Trophoblast cell (in vitro differentiated cells and primary cell): ENCODE measurements around the gene ORMDL1.

Source experiments
- DNase-seq, 2 donors: peaks; one replicate each; pipeline ENCODE4 v3.0.0-alpha.2; 2016
- H2AFZ ChIP-seq: 2 replicates; pipeline ENCODE4 v1.6.1; 2013; ENCODE audit warnings: low read length, moderate library complexity, mild to moderate bottlenecking; ENCODE audit not compliant: insufficient read depth, poor library complexity
- H2AK5ac ChIP-seq: 2 replicates; pipeline ENCODE4 v1.6.1; 2013; ENCODE audit warnings: mild to moderate bottlenecking, low read length
- H2BK120ac ChIP-seq: 2 replicates; pipeline ENCODE4 v1.6.1; 2013; ENCODE audit warnings: low read length, mild to moderate bottlenecking, moderate library complexity; ENCODE audit not compliant: insufficient read depth, poor library complexity
- H2BK12ac ChIP-seq: 2 replicates; pipeline ENCODE4 v1.6.1; 2013; ENCODE audit warnings: mild to moderate bottlenecking, low read length, moderate library complexity
- H2BK5ac ChIP-seq: 2 replicates; pipeline ENCODE4 v1.6.1; 2013; ENCODE audit warnings: low read length, low read depth, moderate library complexity, mild to moderate bottlenecking; ENCODE audit not compliant: poor library complexity
- H3K14ac ChIP-seq: 2 replicates; pipeline ENCODE4 v1.6.1; 2013; ENCODE audit warnings: mild to moderate bottlenecking, low read length
- H3K18ac ChIP-seq: 2 replicates; pipeline ENCODE4 v1.6.1; 2013; ENCODE audit warnings: mild to moderate bottlenecking, low read length
- H3K23ac ChIP-seq: 2 replicates; pipeline ENCODE4 v1.6.1; 2013; ENCODE audit warnings: low read length
- H3K27ac ChIP-seq: 2 replicates; pipeline ENCODE4 v1.5.1; 2013; ENCODE audit warnings: low read depth, mild to moderate bottlenecking, inconsistent platforms, low read length, moderate library complexity
- H3K27me3 ChIP-seq: 2 replicates; pipeline ENCODE4 v1.6.1; 2013; ENCODE audit warnings: inconsistent platforms, mild to moderate bottlenecking, low read length, moderate library complexity; ENCODE audit not compliant: insufficient read depth
- H3K36me3 ChIP-seq, 2 experiments: 1 replicate in 1 of 2; 2 replicates in 1 of 2; pipeline ENCODE4 v1.6.1; 2013; ENCODE audit warnings: low read length in 2 of 2, mild to moderate bottlenecking in 2 of 2, moderate library complexity in 1 of 2; ENCODE audit not compliant: insufficient read depth in 2 of 2, control insufficient read depth in 1 of 2
- H3K4ac ChIP-seq: 2 replicates; pipeline ENCODE4 v1.6.1; 2013; ENCODE audit warnings: low read depth, mild to moderate bottlenecking, low read length, moderate library complexity
- H3K4me1 ChIP-seq, 2 experiments: 1 replicate in 1 of 2; 2 replicates in 1 of 2; pipeline ENCODE4 v1.6.1; 2013; ENCODE audit warnings: low read length in 2 of 2, mild to moderate bottlenecking in 2 of 2, moderate library complexity in 1 of 2; ENCODE audit not compliant: insufficient read depth in 2 of 2, control insufficient read depth in 1 of 2
- H3K4me2 ChIP-seq: 2 replicates; pipeline ENCODE4 v1.6.1; 2013; ENCODE audit warnings: inconsistent platforms, mild to moderate bottlenecking, low read length, moderate library complexity
- H3K4me3 ChIP-seq: 2 replicates; pipeline ENCODE4 v1.5.1; 2013; ENCODE audit warnings: mild to moderate bottlenecking, low read depth, low read length, inconsistent platforms
- H3K79me1 ChIP-seq: one replicate; pipeline ENCODE4 v1.6.1; 2013; ENCODE audit warnings: low read length
- H3K79me2 ChIP-seq: 2 replicates; pipeline ENCODE4 v1.6.1; 2013; ENCODE audit warnings: low read length, mild to moderate bottlenecking; ENCODE audit not compliant: control insufficient read depth, insufficient read depth, poor library complexity
- H3K9ac ChIP-seq: 2 replicates; pipeline ENCODE4 v1.6.1; 2013; ENCODE audit warnings: mild to moderate bottlenecking, low read length
- H3K9me3 ChIP-seq: 2 replicates; pipeline ENCODE4 v1.6.1; 2013; ENCODE audit warnings: low read depth, mild to moderate bottlenecking, control low read depth, inconsistent platforms, low read length; ENCODE audit not compliant: insufficient read depth
- H4K12ac ChIP-seq: 2 replicates; pipeline ENCODE4 v1.6.1; 2013; ENCODE audit warnings: low read depth, mild to moderate bottlenecking, low read length, moderate library complexity
- H4K8ac ChIP-seq: 2 replicates; pipeline ENCODE4 v1.6.1; 2013; ENCODE audit warnings: low read depth, mild to moderate bottlenecking, low read length, moderate library complexity
- H4K91ac ChIP-seq: one replicate; pipeline ENCODE4 v1.6.1; 2013; ENCODE audit warnings: low read depth, mild to moderate bottlenecking, low read length, moderate library complexity
- WGBS: extraction: QIAGEN DNeasy Blood & Tissue Kit; methylation state at CpG from one replicate; pipeline ENCODE4 v1.1.7; 2013; ENCODE audit warnings: missing lambda C conversion rate; ENCODE audit not compliant: insufficient read length, insufficient coverage; ENCODE audit errors: extremely low coverage; 5-methylcytosine and 5-hydroxymethylcytosine counted together

Gene ORMDL1

DNA sequence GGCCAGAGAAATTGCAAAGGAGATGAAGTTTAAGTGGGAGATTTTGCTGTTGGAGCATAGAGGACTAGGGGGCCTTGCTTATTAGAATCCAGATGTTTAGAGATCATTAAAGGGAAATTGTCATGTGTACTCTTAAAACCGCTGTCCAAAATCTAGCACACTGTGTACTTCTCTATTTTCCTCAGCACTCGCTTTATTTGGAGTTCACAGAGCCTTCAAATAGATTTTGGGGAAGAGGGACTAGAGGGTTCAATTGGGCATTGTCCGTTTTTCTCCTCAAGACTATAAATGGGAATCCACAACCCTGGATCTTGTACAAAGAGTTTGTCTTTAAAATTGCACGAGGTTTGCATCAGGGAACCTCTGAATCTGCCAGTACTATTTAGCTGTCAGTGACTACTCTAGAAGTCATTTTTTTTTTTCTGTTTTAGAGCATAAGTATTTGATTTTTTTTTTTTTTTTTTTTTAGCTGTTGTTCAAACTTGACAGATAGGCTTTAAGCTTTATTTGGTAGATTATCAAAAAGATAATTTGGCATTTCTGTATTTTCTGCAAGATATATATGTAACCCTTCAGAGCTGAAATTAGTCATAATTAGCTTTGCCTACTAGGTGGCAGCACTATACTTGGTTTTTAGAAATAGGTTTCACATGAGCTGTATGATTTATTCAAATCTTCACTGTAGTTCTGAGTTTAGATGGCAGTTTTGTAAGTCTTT, 14.3 kb upstream of the ORMDL1 start:
- Histone ChIP-seq H3K4me2 (no peak overlapping the region), H2BK120ac (no peak overlapping the region), H3K4me1 (no peaks in the 10 kb centered on the region), H3K9ac (no peak overlapping the region), H3K79me1 (no peaks in the 10 kb centered on the region), H4K8ac (no peak overlapping the region), H3K27ac (no peak overlapping the region), H2AFZ (no peak overlapping the region), H3K18ac (no peak overlapping the region), H3K9me3 (no peaks in the 10 kb centered on the region), H4K12ac (no peak overlapping the region), H2BK12ac (no peak overlapping the region), H4K91ac (no peak overlapping the region), H3K36me3 (peaks cover 7 to 10% of the 10 kb centered on the region in 2 experiments), H3K27me3 (no peaks in the 10 kb centered on the region), H3K4me3 (no peak overlapping the region), H3K79me2 (no peaks in the 10 kb centered on the region), H2AK5ac (no peak overlapping the region), H3K23ac (no peak overlapping the region), H3K14ac (no peak overlapping the region), H3K4ac (no peak overlapping the region), H2BK5ac (no peak overlapping the region)
- DNase-seq = peak in 1 of 2 donors; percentile 38
- WGBS = no CpG with 5 or more reads among the region's 4 CpGs

DNA sequence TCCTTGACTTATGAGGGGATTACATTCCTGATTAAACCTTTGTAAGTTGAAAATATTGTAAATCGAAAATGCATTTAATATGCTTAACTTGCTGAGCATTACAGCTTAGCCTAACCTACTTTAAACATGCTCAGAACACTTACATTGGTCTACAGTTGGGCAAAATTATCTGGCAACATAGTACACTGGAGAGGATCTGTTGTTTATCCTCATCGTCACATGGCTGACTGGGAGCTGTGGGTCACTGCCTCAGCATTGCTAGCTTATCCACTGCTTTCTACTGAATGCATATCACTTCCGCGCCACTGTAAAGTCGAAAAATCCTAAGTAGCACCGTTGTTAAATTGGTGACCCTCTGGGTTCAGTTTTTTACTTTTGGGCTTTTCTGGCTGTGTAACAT, 13.8 kb upstream of the ORMDL1 start:
- Histone ChIP-seq H4K12ac (no peak overlapping the region), H4K8ac (no peak overlapping the region), H4K91ac (no peak overlapping the region), H3K4me2 (no peak overlapping the region), H3K79me2 (no peaks in the 10 kb centered on the region), H3K27me3 (no peaks in the 10 kb centered on the region), H3K36me3 (peaks cover 8 to 10% of the 10 kb centered on the region in 2 experiments), H3K9me3 (no peaks in the 10 kb centered on the region), H2AK5ac (no peak overlapping the region), H3K27ac (no peak overlapping the region), H3K18ac (no peak overlapping the region), H3K4ac (no peak overlapping the region), H3K79me1 (no peaks in the 10 kb centered on the region), H3K9ac (no peak overlapping the region), H2BK5ac (no peak overlapping the region), H2AFZ (no peak overlapping the region), H3K23ac (no peak overlapping the region), H3K14ac (no peak overlapping the region), H3K4me1 (no peaks in the 10 kb centered on the region), H3K4me3 (no peak overlapping the region), H2BK120ac (no peak overlapping the region), H2BK12ac (no peak overlapping the region)
- no peak for DNase-seq
- no CpG with 5 or more reads among the region's 6 CpGs for WGBS

DNA sequence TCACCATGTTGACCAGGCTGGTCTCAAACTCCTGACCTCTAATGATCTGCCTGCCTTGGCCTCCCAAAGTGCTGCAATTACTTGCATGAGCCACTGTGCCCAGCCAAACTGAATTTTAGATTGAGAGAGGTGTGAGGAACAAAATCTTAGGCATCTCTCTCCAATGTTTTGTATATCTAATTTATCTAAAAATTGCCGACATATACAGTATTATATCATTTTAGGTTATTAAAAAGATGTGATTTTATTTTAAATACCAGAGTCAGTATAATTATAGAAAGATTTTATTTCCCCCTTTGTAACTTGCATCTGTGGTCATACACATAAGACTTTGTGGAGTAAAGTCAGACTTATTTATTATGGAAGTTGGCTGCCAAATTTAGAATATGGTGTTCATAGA, 10.2 kb upstream of the ORMDL1 start:
- H3K9ac ChIP-seq = no peak overlapping the region
- no peak overlapping the region for H3K27ac ChIP-seq
- no peak overlapping the region for H2BK120ac ChIP-seq
- H3K14ac ChIP-seq = no peak overlapping the region
- no peak overlapping the region for H2AFZ ChIP-seq
- H3K79me2 ChIP-seq = no peaks in the 10 kb centered on the region
- H4K8ac ChIP-seq = no peak overlapping the region
- DNase-seq = no peak
- peaks cover 6 to 10% of the 10 kb centered on the region in 2 experiments for H3K36me3 ChIP-seq
- H2BK12ac ChIP-seq = no peak overlapping the region
- H3K4ac ChIP-seq = no peak overlapping the region
- H3K23ac ChIP-seq = no peak overlapping the region
- H3K79me1 ChIP-seq = no peaks in the 10 kb centered on the region
- no peak overlapping the region for H3K4me2 ChIP-seq
- no peak overlapping the region for H4K12ac ChIP-seq
- H4K91ac ChIP-seq = no peak overlapping the region
- no peak overlapping the region for H3K4me3 ChIP-seq
- no peak overlapping the region for H2AK5ac ChIP-seq
- H3K18ac ChIP-seq = no peak overlapping the region
- H3K4me1 ChIP-seq = no peaks in the 10 kb centered on the region
- no CpG with 5 or more reads among the region's 1 CpG for WGBS
- H3K9me3 ChIP-seq = no peaks in the 10 kb centered on the region
- H3K27me3 ChIP-seq = no peaks in the 10 kb centered on the region
- no peak overlapping the region for H2BK5ac ChIP-seq

DNA sequence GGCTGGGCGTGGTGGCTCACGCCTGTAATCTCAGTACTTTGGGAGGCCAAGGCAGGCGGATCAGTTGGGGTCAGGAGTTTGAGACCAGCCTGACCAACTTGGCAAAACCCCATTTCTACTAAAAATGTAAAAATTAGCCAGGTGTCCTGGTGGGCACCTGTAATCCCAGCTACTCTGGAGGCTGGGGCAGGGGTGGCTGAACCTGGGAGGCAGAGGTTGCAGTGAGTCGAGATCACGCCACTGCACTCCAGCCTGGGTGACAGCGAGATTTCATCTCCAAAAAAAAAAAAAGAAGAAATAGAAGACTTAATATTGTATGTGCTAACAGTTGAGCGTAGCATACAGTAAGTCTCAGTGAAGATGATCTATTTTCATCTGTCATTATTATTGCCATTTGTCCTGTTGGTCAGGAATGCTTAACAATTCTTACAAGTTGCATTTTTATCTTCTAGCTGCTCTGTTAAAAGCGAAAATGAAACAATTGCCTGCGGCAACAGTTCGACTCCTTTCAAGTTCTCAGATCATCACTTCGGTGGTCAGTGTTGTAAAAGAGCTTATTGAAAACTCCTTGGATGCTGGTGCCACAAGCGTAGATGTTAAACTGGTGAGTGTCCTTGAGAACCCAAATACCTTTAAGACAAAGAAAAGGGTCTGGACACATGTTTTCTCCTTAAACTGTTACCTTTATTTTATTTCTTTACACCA, 7.4 kb upstream of the ORMDL1 start:
- H3K36me3 ChIP-seq = peaks cover 6 to 10% of the 10 kb centered on the region in 2 experiments
- no peaks in the 10 kb centered on the region for H3K9me3 ChIP-seq
- no peaks in the 10 kb centered on the region for H3K79me1 ChIP-seq
- no peak overlapping the region for H2BK5ac ChIP-seq
- H2AK5ac ChIP-seq = no peak overlapping the region
- H3K4me2 ChIP-seq = no peak overlapping the region
- no peak overlapping the region for H3K4me3 ChIP-seq
- H3K4me1 ChIP-seq = no peaks in the 10 kb centered on the region
- no peak overlapping the region for H3K23ac ChIP-seq
- no CpG with 5 or more reads among the region's 12 CpGs for WGBS
- H3K27me3 ChIP-seq = no peaks in the 10 kb centered on the region
- no peak overlapping the region for H2BK120ac ChIP-seq
- no peak overlapping the region for H3K9ac ChIP-seq
- no peak overlapping the region for H3K27ac ChIP-seq
- DNase-seq = peak in 1 of 2 donors; percentile 39
- no peak overlapping the region for H4K8ac ChIP-seq
- no peak overlapping the region for H4K12ac ChIP-seq
- H3K18ac ChIP-seq = no peak overlapping the region
- H3K79me2 ChIP-seq = no peaks in the 10 kb centered on the region
- H4K91ac ChIP-seq = no peak overlapping the region
- no peak overlapping the region for H2BK12ac ChIP-seq
- no peak overlapping the region for H2AFZ ChIP-seq
- H3K4ac ChIP-seq = no peak overlapping the region
- H3K14ac ChIP-seq = no peak overlapping the region
